ENCODE data around the gene OCSTAMP.

Gene OCSTAMP, protein sequence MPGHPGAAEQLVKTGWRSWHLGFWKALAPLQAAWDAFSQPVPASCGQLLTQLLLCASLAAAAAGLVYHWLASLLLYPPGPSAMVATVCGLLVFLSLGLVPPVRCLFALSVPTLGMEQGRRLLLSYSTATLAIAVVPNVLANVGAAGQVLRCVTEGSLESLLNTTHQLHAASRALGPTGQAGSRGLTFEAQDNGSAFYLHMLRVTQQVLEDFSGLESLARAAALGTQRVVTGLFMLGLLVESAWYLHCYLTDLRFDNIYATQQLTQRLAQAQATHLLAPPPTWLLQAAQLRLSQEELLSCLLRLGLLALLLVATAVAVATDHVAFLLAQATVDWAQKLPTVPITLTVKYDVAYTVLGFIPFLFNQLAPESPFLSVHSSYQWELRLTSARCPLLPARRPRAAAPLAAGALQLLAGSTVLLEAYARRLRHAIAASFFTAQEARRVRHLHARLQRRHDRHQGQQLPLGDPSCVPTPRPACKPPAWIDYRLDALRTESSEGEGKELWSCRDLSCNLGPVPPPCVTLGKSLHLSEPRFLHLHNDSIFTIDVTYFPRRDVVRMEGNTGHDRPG

GRCh38 chr20:46550461-46550860 lies at the start of gene OCSTAMP:
Gene OCSTAMP, minus strand, starts transcription at chr20:46550654. Its CDS starts 94 bp downstream, at chr20:46550560.
- H3K27ac ChIP-seq (ENCODE audit: low read depth, low read length): no peak within 1 kb of the TSS
- H3K9ac ChIP-seq (ENCODE audit: low read depth in 1 of 2, low read length in 2 of 2): no peak within 1 kb of the TSS
- H3K4me1 ChIP-seq (ENCODE audit: control insufficient read depth in 1 of 2, insufficient read depth in 2 of 2, low read length in 2 of 2): peaks cover 11 to 16% of the 10 kb centered on the region in 2 donors
- H3K36me3 ChIP-seq (ENCODE audit: control insufficient read depth in 1 of 2, insufficient read depth in 2 of 2, low read length in 2 of 2): no peaks in the 10 kb centered on the region
- no peaks in the 10 kb centered on the region for H3K27me3 ChIP-seq (ENCODE audit: control insufficient read depth in 1 of 2, insufficient read depth in 2 of 2, low read length in 2 of 2)
- no peaks in the 10 kb centered on the region for H3K9me3 ChIP-seq (ENCODE audit: control insufficient read depth in 1 of 2, low read length in 2 of 2)
- H3K4me3 ChIP-seq (ENCODE audit: low read depth in 1 of 2, low read length in 2 of 2): no peak within 1 kb of the TSS

GRCh38 chr20:46599227-46599987 lies 49.0 kb upstream of the OCSTAMP start:
- Histone ChIP-seq H3K27ac (ENCODE audit: low read depth, low read length) (no peak overlapping the region), H3K4me3 (ENCODE audit: low read depth in 1 of 2, low read length in 2 of 2) (no peak overlapping the region), H3K9ac (ENCODE audit: low read depth in 1 of 2, low read length in 2 of 2) (no peak overlapping the region), H3K27me3 (ENCODE audit: control insufficient read depth in 1 of 2, insufficient read depth in 2 of 2, low read length in 2 of 2) (no peaks in the 10 kb centered on the region), H3K4me1 (ENCODE audit: control insufficient read depth in 1 of 2, insufficient read depth in 2 of 2, low read length in 2 of 2) (no peaks in the 10 kb centered on the region), H3K36me3 (ENCODE audit: control insufficient read depth in 1 of 2, insufficient read depth in 2 of 2, low read length in 2 of 2) (no peaks in the 10 kb centered on the region), H3K9me3 (ENCODE audit: control insufficient read depth in 1 of 2, low read length in 2 of 2) (no peaks in the 10 kb centered on the region)

DNA sequence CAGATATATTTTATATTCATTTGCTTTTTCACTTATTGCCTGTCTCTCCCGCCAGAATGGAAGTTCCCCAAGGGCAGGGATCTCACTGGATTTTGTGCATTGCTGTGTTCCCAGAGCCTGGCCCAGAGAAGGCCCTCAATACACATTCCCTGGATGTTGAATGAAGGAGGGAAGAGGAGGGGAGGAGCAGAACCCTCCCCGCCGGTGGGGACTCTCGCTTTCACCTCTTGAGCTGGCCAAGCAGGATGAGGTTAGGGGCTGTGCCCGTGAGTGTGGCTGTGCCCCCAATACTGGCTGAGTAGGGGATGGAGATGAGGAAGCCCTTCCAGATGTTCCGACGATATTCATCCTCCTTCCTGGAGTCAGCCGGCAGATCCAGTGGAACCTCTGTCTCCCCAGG lies 45.5 kb upstream of the OCSTAMP start:
- H3K9ac ChIP-seq (ENCODE audit: low read depth in 1 of 2, low read length in 2 of 2): no peak overlapping the region
- H3K4me3 ChIP-seq (ENCODE audit: low read depth in 1 of 2, low read length in 2 of 2): no peak overlapping the region
- H3K27me3 ChIP-seq (ENCODE audit: control insufficient read depth in 1 of 2, insufficient read depth in 2 of 2, low read length in 2 of 2): no peaks in the 10 kb centered on the region
- H3K9me3 ChIP-seq (ENCODE audit: control insufficient read depth in 1 of 2, low read length in 2 of 2): no peaks in the 10 kb centered on the region
- H3K36me3 ChIP-seq (ENCODE audit: control insufficient read depth in 1 of 2, insufficient read depth in 2 of 2, low read length in 2 of 2): no peaks in the 10 kb centered on the region
- H3K4me1 ChIP-seq (ENCODE audit: control insufficient read depth in 1 of 2, insufficient read depth in 2 of 2, low read length in 2 of 2): no peaks in the 10 kb centered on the region
- H3K27ac ChIP-seq (ENCODE audit: low read depth, low read length): no peak overlapping the region

GRCh38 chr20:46594725-46595124 lies 44.3 kb upstream of the OCSTAMP start:
- no peaks in the 10 kb centered on the region for H3K9me3 ChIP-seq (ENCODE audit: control insufficient read depth in 1 of 2, low read length in 2 of 2)
- no peak overlapping the region for H3K9ac ChIP-seq (ENCODE audit: low read depth in 1 of 2, low read length in 2 of 2)
- H3K4me3 ChIP-seq (ENCODE audit: low read depth in 1 of 2, low read length in 2 of 2): no peak overlapping the region
- H3K4me1 ChIP-seq (ENCODE audit: control insufficient read depth in 1 of 2, insufficient read depth in 2 of 2, low read length in 2 of 2): no peaks in the 10 kb centered on the region
- H3K27ac ChIP-seq (ENCODE audit: low read depth, low read length): no peak overlapping the region
- no peaks in the 10 kb centered on the region for H3K27me3 ChIP-seq (ENCODE audit: control insufficient read depth in 1 of 2, insufficient read depth in 2 of 2, low read length in 2 of 2)
- no peaks in the 10 kb centered on the region for H3K36me3 ChIP-seq (ENCODE audit: control insufficient read depth in 1 of 2, insufficient read depth in 2 of 2, low read length in 2 of 2)

- Histone ChIP-seq H3K4me1 (ENCODE audit: control insufficient read depth in 1 of 2, insufficient read depth in 2 of 2, low read length in 2 of 2) (no peaks in the 10 kb centered on the region), H3K9me3 (ENCODE audit: control insufficient read depth in 1 of 2, low read length in 2 of 2) (no peaks in the 10 kb centered on the region), H3K27ac (ENCODE audit: low read depth, low read length) (no peak overlapping the region), H3K4me3 (ENCODE audit: low read depth in 1 of 2, low read length in 2 of 2) (no peak overlapping the region), H3K9ac (ENCODE audit: low read depth in 1 of 2, low read length in 2 of 2) (no peak overlapping the region), H3K27me3 (ENCODE audit: control insufficient read depth in 1 of 2, insufficient read depth in 2 of 2, low read length in 2 of 2) (no peaks in the 10 kb centered on the region), H3K36me3 (ENCODE audit: control insufficient read depth in 1 of 2, insufficient read depth in 2 of 2, low read length in 2 of 2) (no peaks in the 10 kb centered on the region)
Measured at GRCh38 chr20:46592580-46593362, 42.3 kb upstream of the OCSTAMP start.

DNA sequence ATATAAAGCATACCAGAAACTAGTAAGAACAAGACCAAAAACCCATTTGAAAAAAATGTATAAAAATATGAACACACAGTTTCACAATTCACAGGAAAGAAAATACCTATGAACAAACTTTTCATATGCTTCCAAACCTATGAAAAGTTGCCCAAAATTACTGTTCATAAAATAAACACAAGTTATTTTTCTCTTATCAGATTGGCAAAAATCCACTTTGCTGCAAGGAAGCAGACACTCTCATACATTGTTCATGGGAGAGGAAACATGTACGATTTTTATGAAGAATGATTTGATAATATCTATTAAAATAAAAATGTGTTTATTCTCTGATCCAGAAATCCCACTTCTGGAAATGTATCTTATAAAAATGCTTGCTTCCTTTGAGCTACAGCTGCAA lies 40.0 kb upstream of the OCSTAMP start:
- Histone ChIP-seq H3K27ac (ENCODE audit: low read depth, low read length) (no peak overlapping the region), H3K36me3 (ENCODE audit: control insufficient read depth in 1 of 2, insufficient read depth in 2 of 2, low read length in 2 of 2) (no peaks in the 10 kb centered on the region), H3K4me3 (ENCODE audit: low read depth in 1 of 2, low read length in 2 of 2) (no peak overlapping the region), H3K27me3 (ENCODE audit: control insufficient read depth in 1 of 2, insufficient read depth in 2 of 2, low read length in 2 of 2) (no peaks in the 10 kb centered on the region), H3K9me3 (ENCODE audit: control insufficient read depth in 1 of 2, low read length in 2 of 2) (no peaks in the 10 kb centered on the region), H3K4me1 (ENCODE audit: control insufficient read depth in 1 of 2, insufficient read depth in 2 of 2, low read length in 2 of 2) (no peaks in the 10 kb centered on the region), H3K9ac (ENCODE audit: low read depth in 1 of 2, low read length in 2 of 2) (no peak overlapping the region)

DNA sequence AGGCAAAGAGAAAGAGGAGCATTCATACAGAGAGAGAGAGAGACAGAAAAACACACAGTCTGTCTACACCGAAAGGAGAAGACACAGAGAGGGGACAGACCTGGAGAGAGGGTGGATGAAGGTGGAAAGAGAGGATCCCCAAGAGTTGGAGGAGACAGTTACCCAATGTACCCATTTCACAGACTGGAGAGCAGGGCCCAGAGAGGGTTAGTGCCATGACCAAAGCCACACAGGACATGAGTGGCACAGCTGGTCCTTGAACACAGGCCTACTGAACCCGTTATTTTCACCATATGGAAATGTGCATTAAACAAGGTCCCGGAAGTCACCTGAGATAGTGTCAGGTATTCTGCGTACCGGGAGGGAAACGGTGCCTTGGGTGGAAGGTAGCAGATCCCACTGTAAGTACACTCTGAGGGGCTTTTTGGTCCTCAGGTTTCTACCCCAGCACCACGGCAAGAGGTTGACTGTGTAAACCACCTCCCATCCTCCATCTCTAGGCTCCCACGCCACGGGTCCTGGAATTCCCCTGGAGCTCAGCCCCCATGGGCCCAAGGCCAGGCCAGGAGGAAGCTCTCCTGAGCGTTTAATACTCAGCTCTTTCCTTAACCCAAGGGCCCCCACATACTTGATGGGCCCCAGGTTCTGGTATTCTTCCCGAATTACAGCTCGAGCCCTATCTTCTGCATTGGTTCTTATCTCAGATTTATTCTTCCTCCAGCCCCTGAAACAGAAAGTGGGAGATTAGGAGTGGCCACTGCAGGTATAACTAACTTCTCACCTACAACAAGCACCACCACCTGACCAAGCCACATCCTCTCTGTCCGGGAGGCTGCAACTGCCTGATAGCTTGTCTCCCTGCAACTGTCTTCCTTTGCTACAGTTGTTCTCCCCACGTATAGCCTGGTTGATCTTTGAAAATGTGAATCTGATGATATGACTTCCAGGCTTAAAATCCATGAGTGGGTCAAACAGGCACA lies 38.4 kb upstream of the OCSTAMP start:
- no peak overlapping the region for H3K9ac ChIP-seq (ENCODE audit: low read depth in 1 of 2, low read length in 2 of 2)
- no peak overlapping the region for H3K4me3 ChIP-seq (ENCODE audit: low read depth in 1 of 2, low read length in 2 of 2)
- H3K4me1 ChIP-seq (ENCODE audit: control insufficient read depth in 1 of 2, insufficient read depth in 2 of 2, low read length in 2 of 2): no peaks in the 10 kb centered on the region
- no peaks in the 10 kb centered on the region for H3K36me3 ChIP-seq (ENCODE audit: control insufficient read depth in 1 of 2, insufficient read depth in 2 of 2, low read length in 2 of 2)
- no peak overlapping the region for H3K27ac ChIP-seq (ENCODE audit: low read depth, low read length)
- H3K27me3 ChIP-seq (ENCODE audit: control insufficient read depth in 1 of 2, insufficient read depth in 2 of 2, low read length in 2 of 2): no peaks in the 10 kb centered on the region
- no peaks in the 10 kb centered on the region for H3K9me3 ChIP-seq (ENCODE audit: control insufficient read depth in 1 of 2, low read length in 2 of 2)

DNA sequence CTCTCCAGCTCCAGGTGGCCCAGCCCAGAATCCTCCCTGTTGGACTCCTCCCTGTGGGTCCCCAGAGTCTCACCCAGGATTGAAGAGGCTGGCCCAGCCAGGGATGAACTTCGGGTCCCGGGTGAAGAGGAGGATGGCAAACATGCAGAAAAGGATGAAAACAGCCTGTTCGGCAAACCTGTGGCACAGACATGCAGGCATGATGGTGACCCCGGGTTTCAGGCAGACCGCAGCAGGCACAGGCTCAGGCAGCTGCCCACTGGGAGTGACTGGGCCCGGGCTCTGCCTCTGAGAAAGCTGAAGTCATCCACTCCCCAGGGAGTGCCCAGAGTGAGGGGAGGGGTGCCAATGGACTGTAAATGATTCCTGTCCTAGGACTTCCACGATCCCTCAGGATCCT lies 37.5 kb upstream of the OCSTAMP start:
- H3K27me3 ChIP-seq (ENCODE audit: control insufficient read depth in 1 of 2, insufficient read depth in 2 of 2, low read length in 2 of 2): no peaks in the 10 kb centered on the region
- no peaks in the 10 kb centered on the region for H3K36me3 ChIP-seq (ENCODE audit: control insufficient read depth in 1 of 2, insufficient read depth in 2 of 2, low read length in 2 of 2)
- no peaks in the 10 kb centered on the region for H3K9me3 ChIP-seq (ENCODE audit: control insufficient read depth in 1 of 2, low read length in 2 of 2)
- H3K9ac ChIP-seq (ENCODE audit: low read depth in 1 of 2, low read length in 2 of 2): no peak overlapping the region
- no peak overlapping the region for H3K4me3 ChIP-seq (ENCODE audit: low read depth in 1 of 2, low read length in 2 of 2)
- H3K27ac ChIP-seq (ENCODE audit: low read depth, low read length): no peak overlapping the region
- no peaks in the 10 kb centered on the region for H3K4me1 ChIP-seq (ENCODE audit: control insufficient read depth in 1 of 2, insufficient read depth in 2 of 2, low read length in 2 of 2)

GRCh38 chr20:46586724-46587123 lies 36.3 kb upstream of the OCSTAMP start:
- no peak overlapping the region for H3K9ac ChIP-seq (ENCODE audit: low read depth in 1 of 2, low read length in 2 of 2)
- no peaks in the 10 kb centered on the region for H3K4me1 ChIP-seq (ENCODE audit: control insufficient read depth in 1 of 2, insufficient read depth in 2 of 2, low read length in 2 of 2)
- H3K9me3 ChIP-seq (ENCODE audit: control insufficient read depth in 1 of 2, low read length in 2 of 2): no peaks in the 10 kb centered on the region
- H3K36me3 ChIP-seq (ENCODE audit: control insufficient read depth in 1 of 2, insufficient read depth in 2 of 2, low read length in 2 of 2): no peaks in the 10 kb centered on the region
- no peak overlapping the region for H3K4me3 ChIP-seq (ENCODE audit: low read depth in 1 of 2, low read length in 2 of 2)
- no peaks in the 10 kb centered on the region for H3K27me3 ChIP-seq (ENCODE audit: control insufficient read depth in 1 of 2, insufficient read depth in 2 of 2, low read length in 2 of 2)
- H3K27ac ChIP-seq (ENCODE audit: low read depth, low read length): no peak overlapping the region

Data from duodenal mucosa (tissue), 2 donors.